SK-N-SH treated with all-trans-retinoic acid at 6 μM for 48 hours (cell line): ENCODE data around the gene NLGN2.

ENCODE experiments used
- BACH2 ChIP-seq: fragments of 250-450 bp; sonication (Bioruptor Pico); IDR thresholded peaks from 2 replicates; pipeline ENCODE4 v1.9.0; 2021; ENCODE audit warnings: mild to moderate bottlenecking, borderline replicate concordance
- OSR1 ChIP-seq: fragments of 250-450 bp; sonication (Bioruptor Pico); IDR thresholded peaks from 2 replicates; pipeline ENCODE4 v1.8.0; 2022; ENCODE audit warnings: moderate library complexity, mild to moderate bottlenecking, inconsistent platforms
- SNAI2 ChIP-seq: fragments of 250-450 bp; sonication (Bioruptor Pico); IDR thresholded peaks from 2 replicates; pipeline ENCODE4 v1.5.0; 2020; ENCODE audit warnings: mild to moderate bottlenecking, moderate library complexity
- TCF4 ChIP-seq: fragments of 250-450 bp; sonication (Bioruptor Pico); IDR thresholded peaks from 2 replicates; pipeline ENCODE4 v1.8.0; 2021; ENCODE audit warnings: mild to moderate bottlenecking, moderate library complexity, borderline replicate concordance
- ZC3H10 ChIP-seq: fragments of 250-450 bp; sonication (Bioruptor Pico); IDR thresholded peaks from 2 replicates; pipeline ENCODE4 v1.5.1; 2021; ENCODE audit warnings: mild to moderate bottlenecking, moderate library complexity
- ZNF565 ChIP-seq: fragments of 450-650 bp; formaldehyde crosslinking; conservative IDR thresholded peaks from 2 replicates; pipeline ENCODE4 v1.5.0; 2020; ENCODE audit warnings: low read depth, mild to moderate bottlenecking, moderate library complexity
- ZNF8 ChIP-seq: fragments of 450-650 bp; formaldehyde crosslinking; IDR thresholded peaks from 2 replicates; pipeline ENCODE4 v1.5.0; 2020; ENCODE audit warnings: mild to moderate bottlenecking, moderate library complexity
- TF ChIP-seq, protein P1 (sequence below): fragments of 250-450 bp; sonication (Bioruptor Pico); IDR thresholded peaks from 2 replicates; pipeline ENCODE4 v1.5.1; 2021; ENCODE audit warnings: mild to moderate bottlenecking, moderate library complexity

DNA sequence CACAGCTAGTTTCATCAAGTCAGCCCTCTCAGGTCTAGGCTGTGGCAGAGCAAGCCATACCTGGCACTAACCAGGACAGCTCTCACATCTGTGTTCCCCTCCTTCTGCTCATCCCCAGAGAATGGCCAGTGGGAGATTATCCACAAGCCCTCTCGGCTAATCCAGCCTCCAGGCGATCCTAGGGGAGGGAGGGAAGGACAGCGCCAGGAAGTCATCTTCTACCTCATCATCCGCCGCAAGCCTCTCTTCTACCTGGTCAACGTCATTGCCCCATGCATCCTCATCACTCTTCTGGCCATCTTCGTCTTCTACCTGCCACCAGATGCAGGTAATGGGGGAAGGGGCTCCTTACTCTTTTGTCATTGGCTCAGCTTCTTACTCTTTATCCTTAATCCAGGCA, 40.8 kb downstream of the NLGN2 start:
- TF ChIP-seq TCF4 (CRISPR knock-in tag) (no peak), ZNF565 (no peak), ZNF8 (CRISPR knock-in tag) (no peak), SNAI2 (CRISPR knock-in tag) (no peak), BACH2 (CRISPR knock-in tag) (no peak), OSR1 (CRISPR knock-in tag) (no peak), ZC3H10 (CRISPR knock-in tag) (no peak)
- TF ChIP-seq, protein P1, sequence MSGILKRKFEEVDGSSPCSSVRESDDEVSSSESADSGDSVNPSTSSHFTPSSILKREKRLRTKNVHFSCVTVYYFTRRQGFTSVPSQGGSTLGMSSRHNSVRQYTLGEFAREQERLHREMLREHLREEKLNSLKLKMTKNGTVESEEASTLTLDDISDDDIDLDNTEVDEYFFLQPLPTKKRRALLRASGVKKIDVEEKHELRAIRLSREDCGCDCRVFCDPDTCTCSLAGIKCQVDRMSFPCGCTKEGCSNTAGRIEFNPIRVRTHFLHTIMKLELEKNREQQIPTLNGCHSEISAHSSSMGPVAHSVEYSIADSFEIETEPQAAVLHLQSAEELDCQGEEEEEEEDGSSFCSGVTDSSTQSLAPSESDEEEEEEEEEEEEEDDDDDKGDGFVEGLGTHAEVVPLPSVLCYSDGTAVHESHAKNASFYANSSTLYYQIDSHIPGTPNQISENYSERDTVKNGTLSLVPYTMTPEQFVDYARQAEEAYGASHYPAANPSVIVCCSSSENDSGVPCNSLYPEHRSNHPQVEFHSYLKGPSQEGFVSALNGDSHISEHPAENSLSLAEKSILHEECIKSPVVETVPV (CRISPR knock-in tag): no peak
